ENCODE data around the gene DAPK1.

Gene DAPK1

GRCh38 chr9:87510252-87510683 lies 12.6 kb downstream of the DAPK1 start:
- H3K36me3 ChIP-seq (ENCODE audit: control insufficient read depth in 2 of 2, insufficient read depth in 1 of 2, low read length in 2 of 2), result peaks cover 0 to 28% of the 10 kb centered on the region in 2 experiments; a peak in 2 of 3 replicates
- ChIA-PET CTCF (no interaction called here), POLR2A (interaction anchor here (0.5 kb wide), 1 partner anchor 157 kb away, joined by 3 read pairs; no protein-coding TSS in a partner anchor)
- H3K27ac ChIP-seq (ENCODE audit: extremely low read depth, low read depth, low read length), result no peak overlapping the region
- no peak overlapping the region for H3K4me3 ChIP-seq (ENCODE audit: low read depth, low read length)
- TF ChIP-seq PRDM1 (tag by site-specific recombination; IDR thresholded peaks at IDR 0.05), result no peak
- TF ChIP-seq ZSCAN16 (tag by site-specific recombination; IDR thresholded peaks at IDR 0.05), result no peak
- TF ChIP-seq GLIS2 (tag by site-specific recombination; IDR thresholded peaks at IDR 0.05), result no peak
- TF ChIP-seq ZNF777 (tag by site-specific recombination; IDR thresholded peaks at IDR 0.05; ENCODE audit: borderline replicate concordance), result no peak
- TF ChIP-seq HOXA7 (CRISPR knock-in tag; IDR thresholded peaks at IDR 0.05; ENCODE audit: borderline replicate concordance), result no peak
- TF ChIP-seq KLF7 (tag by site-specific recombination; IDR thresholded peaks at IDR 0.05; ENCODE audit: borderline replicate concordance), result no peak
- no peak for TF ChIP-seq ZNF513 (tag by site-specific recombination; IDR thresholded peaks at IDR 0.05)
- no peaks in the 10 kb centered on the region for H3K9me3 ChIP-seq (ENCODE audit: control insufficient read depth, insufficient read depth, low read depth, low read length)
- no peaks in the 10 kb centered on the region for H3K4me1 ChIP-seq (ENCODE audit: control insufficient read depth, insufficient read depth, low read length)

- Histone ChIP-seq H3K36me3 (ENCODE audit: control insufficient read depth in 2 of 2, insufficient read depth in 1 of 2, low read length in 2 of 2) (peaks cover 0 to 12% of the 10 kb centered on the region in 2 experiments; a peak in 2 of 3 replicates), H3K4me3 (ENCODE audit: low read depth, low read length) (no peak overlapping the region), H3K9me3 (ENCODE audit: control insufficient read depth, insufficient read depth, low read depth, low read length) (no peaks in the 10 kb centered on the region), H3K27ac (ENCODE audit: extremely low read depth, low read depth, low read length) (no peak overlapping the region), H3K4me1 (ENCODE audit: control insufficient read depth, insufficient read depth, low read length) (no peaks in the 10 kb centered on the region)
- CTCF ChIA-PET, result interaction anchor here (0.6 to 1.2 kb wide), 4 partner anchors 119 to 982 kb away, joined by 3 to 7 read pairs (median 3); no protein-coding TSS in a partner anchor
- POLR2A ChIA-PET, result interaction anchor here (0.7 to 1.2 kb wide), 2 partner anchors 82 to 169 kb away, joined by 3 to 4 read pairs; no protein-coding TSS in a partner anchor
- TF ChIP-seq ZBTB48 (tag by site-specific recombination; IDR thresholded peaks at IDR 0.05) (no peak), ZNF449 (tag by site-specific recombination; IDR thresholded peaks at IDR 0.05) (no peak), ZNF544 (tag by site-specific recombination; IDR thresholded peaks at IDR 0.05) (no peak), ZNF274 (IDR thresholded peaks at IDR 0.05; ENCODE audit: low read length) (no peak), ZNF274 (tag by site-specific recombination; IDR thresholded peaks at IDR 0.05; ENCODE audit: borderline replicate concordance) (no peak), ZNF639 (tag by site-specific recombination; IDR thresholded peaks at IDR 0.05) (no peak), SCRT1 (tag by site-specific recombination; IDR thresholded peaks at IDR 0.05; ENCODE audit: borderline replicate concordance) (no peak), ZFP37 (tag by site-specific recombination; IDR thresholded peaks at IDR 0.05) (no peak), ZNF175 (tag by site-specific recombination; IDR thresholded peaks at IDR 0.05) (no peak), ZNF560 (tag by site-specific recombination; IDR thresholded peaks at IDR 0.05; ENCODE audit: borderline replicate concordance) (no peak), ZBTB10 (tag by site-specific recombination; IDR thresholded peaks at IDR 0.05) (no peak), ZNF747 (tag by site-specific recombination; IDR thresholded peaks at IDR 0.05) (no peak), PRDM10 (tag by site-specific recombination; IDR thresholded peaks at IDR 0.05) (no peak), ZNF239 (tag by site-specific recombination; IDR thresholded peaks at IDR 0.05) (no peak), YY2 (tag by site-specific recombination; IDR thresholded peaks at IDR 0.05) (no peak), OSR2 (tag by site-specific recombination; IDR thresholded peaks at IDR 0.05) (no peak)
Measured at GRCh38 chr9:87512311-87512710, 14.6 kb downstream of the DAPK1 start.
